Renal pelvis (tissue), 4 donors: Measurements from ENCODE around the gene ZNF460. TPM values are rescaled to one million over a fixed set of nuclear protein-coding genes. Genes with fewer than 3 reads are reported as not detected.

Experiments
- DNase-seq: peaks from one replicate; pipeline ENCODE4 v3.0.0-alpha.2; 2013
- polyA plus RNA-seq, 3 donors: library from polyadenylated mRNA; unstranded; fragments of 120-200 nt; gene quantifications; one replicate each; pipeline ENCODE4 v1.2.1, GENCODE V29; 2013; ENCODE audit not compliant: insufficient read length in 3 of 3

The ZNF460 gene
- polyA plus RNA-seq, 3 donors, result 2.4 to 4.9 (median 4.7) TPM

GRCh38 chr19:57342582-57342981 lies 62.3 kb downstream of the ZNF460 start:
- no peak for DNase-seq

Other genes with a start within 250 kb of the ZNF460 start
- gene USP29, start 160.5 kb upstream of the ZNF460 start, polyA plus RNA-seq, result not detected
- gene ZIM3, start 135.3 kb upstream of the ZNF460 start, polyA plus RNA-seq, result under 1 TPM in 1 of 3 donors, not detected in 2; 0.06 TPM
- not detected for gene DUXA, start 113.0 kb upstream of the ZNF460 start, polyA plus RNA-seq
- 10 to 100 TPM; 16.6 to 26.8 (median 25.1) TPM for gene ZNF264, start 89.0 kb upstream of the ZNF460 start, polyA plus RNA-seq
- 1 to 10 TPM; 1.6 to 3.2 (median 2.4) TPM for gene AURKC, start 49.5 kb upstream of the ZNF460 start, polyA plus RNA-seq
- 1 to 10 TPM; 4.9 to 9.3 (median 6.7) TPM for gene ZNF805, start 39.9 kb upstream of the ZNF460 start, polyA plus RNA-seq
- gene ZNF543, start 40.0 kb downstream of the ZNF460 start, polyA plus RNA-seq, result 10 to 100 TPM in 1 of 3 donors, 1 to 10 TPM in 2; 7.4 to 10.4 (median 9.9) TPM
- 10 to 100 TPM; 15.1 to 20.2 (median 17.6) TPM for gene ZNF304, start 70.8 kb downstream of the ZNF460 start, polyA plus RNA-seq
- gene TRAPPC2B, start 83.1 kb downstream of the ZNF460 start, polyA plus RNA-seq, result 10 to 100 TPM; 15.7 to 18.1 (median 17.8) TPM
- gene ZNF547, start 83.1 kb downstream of the ZNF460 start, polyA plus RNA-seq, result 1 to 10 TPM; 5.6 to 9.7 (median 9.0) TPM
- 10 to 100 TPM; 17.9 to 40.9 (median 28.8) TPM for gene ZNF548, start 109.4 kb downstream of the ZNF460 start, polyA plus RNA-seq
- 10 to 100 TPM in 2 of 3 donors, 1 to 10 TPM in 1; 9.5 to 17.1 (median 12.9) TPM for gene ZNF17, start 130.7 kb downstream of the ZNF460 start, polyA plus RNA-seq
- 10 to 100 TPM in 2 of 3 donors, 1 to 10 TPM in 1; 8.9 to 20.2 (median 13.3) TPM for gene ZNF749, start 154.8 kb downstream of the ZNF460 start, polyA plus RNA-seq
- 1 to 10 TPM; 1.9 to 7.8 (median 5.3) TPM for gene VN1R1, start 176.7 kb downstream of the ZNF460 start, polyA plus RNA-seq
- gene ZNF772, start 197.1 kb downstream of the ZNF460 start, polyA plus RNA-seq, result 10 to 100 TPM; 18.9 to 33.1 (median 25.2) TPM
- gene ZNF419, start 207.3 kb downstream of the ZNF460 start, polyA plus RNA-seq, result 10 to 100 TPM; 19.3 to 25.2 (median 25.1) TPM
- gene ZNF773, start 219.5 kb downstream of the ZNF460 start, polyA plus RNA-seq, result 10 to 100 TPM; 11.4 to 17.0 (median 16.0) TPM
- gene ZNF549, start 246.9 kb downstream of the ZNF460 start, polyA plus RNA-seq, result 10 to 100 TPM; 10.8 to 17.9 (median 16.3) TPM